ENCODE measurements around the gene FRK.

The FRK gene

DNA sequence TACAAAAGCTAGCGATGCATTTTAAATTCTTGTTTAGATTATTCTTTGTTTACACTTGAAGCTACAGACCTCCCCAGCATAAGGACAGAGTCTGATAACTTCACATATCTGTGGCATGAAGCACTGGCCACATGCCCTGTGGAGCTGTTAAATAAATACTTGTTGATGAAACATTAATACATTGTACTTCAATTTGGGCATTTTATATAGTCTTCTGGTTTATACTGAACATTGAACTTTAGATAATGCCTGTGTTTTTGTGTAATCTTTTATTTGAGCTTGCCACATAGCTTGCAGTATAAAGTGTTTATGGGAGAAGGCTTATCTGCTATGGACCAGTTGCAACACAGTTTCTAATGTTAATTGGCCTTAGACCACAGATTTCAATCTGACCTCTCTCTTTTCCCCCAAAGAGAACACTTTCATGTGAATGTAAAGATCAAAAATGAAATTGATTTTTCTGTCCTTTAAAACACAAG, 48.2 kb downstream of the FRK start:
- Histone ChIP-seq H3K4me1 (ENCODE audit: control insufficient read depth, insufficient read depth, low read length) (no peaks in the 10 kb centered on the region), H3K9ac (ENCODE audit: low read depth, low read length) (no peak overlapping the region)

DNA sequence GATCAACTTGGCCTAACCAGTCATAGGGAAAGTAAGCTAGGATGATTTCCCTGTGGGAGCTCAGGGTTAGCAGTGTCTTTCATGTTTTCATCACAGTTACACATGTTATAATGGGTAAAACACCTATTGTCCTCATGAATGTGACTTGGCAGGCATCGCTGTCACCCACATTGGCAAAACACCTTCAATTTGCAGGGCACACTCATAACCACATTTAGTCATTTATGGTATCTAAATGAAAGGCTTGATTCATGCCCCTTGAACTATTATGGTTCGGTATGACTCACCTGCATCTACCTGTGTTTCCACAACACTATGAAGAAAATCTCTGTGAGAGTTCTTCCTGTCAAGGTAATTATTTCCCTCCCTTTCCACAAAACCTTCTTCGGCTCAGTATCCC, 49.2 kb downstream of the FRK start:
- H3K36me3 ChIP-seq (ENCODE audit: control insufficient read depth, insufficient read depth, low read length) = no peaks in the 10 kb centered on the region
- no peaks in the 10 kb centered on the region for H3K4me1 ChIP-seq (ENCODE audit: control insufficient read depth, insufficient read depth, low read length)
- H3K27me3 ChIP-seq (ENCODE audit: control insufficient read depth, insufficient read depth, low read length) = no peaks in the 10 kb centered on the region
- no peaks in the 10 kb centered on the region for H3K9me3 ChIP-seq (ENCODE audit: control insufficient read depth, insufficient read depth, low read length)
- H3K4me3 ChIP-seq (ENCODE audit: low read depth, low read length) = no peak overlapping the region
- H3K9ac ChIP-seq (ENCODE audit: low read depth, low read length) = no peak overlapping the region

More for the DNA sequence above, 48.2 kb downstream of the FRK start:
- Histone ChIP-seq H3K4me3 (ENCODE audit: low read depth, low read length) (no peak overlapping the region), H3K9me3 (ENCODE audit: control insufficient read depth, insufficient read depth, low read length) (no peaks in the 10 kb centered on the region), H3K27me3 (ENCODE audit: control insufficient read depth, insufficient read depth, low read length) (no peaks in the 10 kb centered on the region), H3K36me3 (ENCODE audit: control insufficient read depth, insufficient read depth, low read length) (no peaks in the 10 kb centered on the region)

DNA sequence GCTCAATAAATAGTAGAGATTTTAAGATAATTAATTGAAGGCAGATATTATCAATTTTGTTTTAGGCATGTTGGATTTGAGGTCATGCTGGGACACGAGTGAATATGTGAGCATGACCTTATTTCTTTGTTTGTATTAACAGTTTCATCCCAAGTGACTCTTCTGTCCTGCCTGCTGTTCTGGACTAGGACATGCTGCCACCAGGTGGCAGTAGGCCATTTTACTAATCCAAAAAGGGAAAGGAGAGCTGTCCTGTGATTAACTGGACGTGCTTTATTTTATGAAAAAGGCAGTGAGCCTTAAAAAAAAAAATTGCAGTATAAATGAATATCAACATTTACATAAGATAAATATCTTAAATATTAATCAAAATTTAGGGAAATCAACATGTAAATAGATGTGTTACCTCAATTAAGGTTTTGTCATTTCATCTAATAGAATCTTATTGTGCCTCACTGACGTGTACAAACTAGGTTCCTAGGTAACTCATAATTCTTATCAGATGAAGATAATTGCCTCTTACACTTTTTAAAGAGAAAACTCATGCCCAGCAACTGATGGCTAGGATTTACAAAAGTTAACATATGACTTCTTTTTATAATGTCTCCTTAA, 49.8 kb downstream of the FRK start:
- H3K36me3 ChIP-seq (ENCODE audit: control insufficient read depth, insufficient read depth, low read length) = no peaks in the 10 kb centered on the region
- H3K9me3 ChIP-seq (ENCODE audit: control insufficient read depth, insufficient read depth, low read length) = no peaks in the 10 kb centered on the region
- H3K27me3 ChIP-seq (ENCODE audit: control insufficient read depth, insufficient read depth, low read length) = no peaks in the 10 kb centered on the region
- no peaks in the 10 kb centered on the region for H3K4me1 ChIP-seq (ENCODE audit: control insufficient read depth, insufficient read depth, low read length)
- no peak overlapping the region for H3K4me3 ChIP-seq (ENCODE audit: low read depth, low read length)
- no peak overlapping the region for H3K9ac ChIP-seq (ENCODE audit: low read depth, low read length)

- no peaks in the 10 kb centered on the region for H3K9me3 ChIP-seq (ENCODE audit: control insufficient read depth, insufficient read depth, low read length)
- no peak overlapping the region for H3K4me3 ChIP-seq (ENCODE audit: low read depth, low read length)
- H3K9ac ChIP-seq (ENCODE audit: low read depth, low read length) = no peak overlapping the region
- H3K27me3 ChIP-seq (ENCODE audit: control insufficient read depth, insufficient read depth, low read length) = no peaks in the 10 kb centered on the region
- H3K36me3 ChIP-seq (ENCODE audit: control insufficient read depth, insufficient read depth, low read length) = no peaks in the 10 kb centered on the region
- no peaks in the 10 kb centered on the region for H3K4me1 ChIP-seq (ENCODE audit: control insufficient read depth, insufficient read depth, low read length)
Measured at GRCh38 chr6:116010386-116010785, 50.3 kb downstream of the FRK start.

GRCh38 chr6:116008470-116009243, 52.0 kb downstream of the FRK start:
- Histone ChIP-seq H3K9me3 (ENCODE audit: control insufficient read depth, insufficient read depth, low read length) (no peaks in the 10 kb centered on the region), H3K9ac (ENCODE audit: low read depth, low read length) (no peak overlapping the region), H3K4me3 (ENCODE audit: low read depth, low read length) (no peak overlapping the region), H3K36me3 (ENCODE audit: control insufficient read depth, insufficient read depth, low read length) (no peaks in the 10 kb centered on the region), H3K27me3 (ENCODE audit: control insufficient read depth, insufficient read depth, low read length) (no peaks in the 10 kb centered on the region), H3K4me1 (ENCODE audit: control insufficient read depth, insufficient read depth, low read length) (no peaks in the 10 kb centered on the region)

DNA sequence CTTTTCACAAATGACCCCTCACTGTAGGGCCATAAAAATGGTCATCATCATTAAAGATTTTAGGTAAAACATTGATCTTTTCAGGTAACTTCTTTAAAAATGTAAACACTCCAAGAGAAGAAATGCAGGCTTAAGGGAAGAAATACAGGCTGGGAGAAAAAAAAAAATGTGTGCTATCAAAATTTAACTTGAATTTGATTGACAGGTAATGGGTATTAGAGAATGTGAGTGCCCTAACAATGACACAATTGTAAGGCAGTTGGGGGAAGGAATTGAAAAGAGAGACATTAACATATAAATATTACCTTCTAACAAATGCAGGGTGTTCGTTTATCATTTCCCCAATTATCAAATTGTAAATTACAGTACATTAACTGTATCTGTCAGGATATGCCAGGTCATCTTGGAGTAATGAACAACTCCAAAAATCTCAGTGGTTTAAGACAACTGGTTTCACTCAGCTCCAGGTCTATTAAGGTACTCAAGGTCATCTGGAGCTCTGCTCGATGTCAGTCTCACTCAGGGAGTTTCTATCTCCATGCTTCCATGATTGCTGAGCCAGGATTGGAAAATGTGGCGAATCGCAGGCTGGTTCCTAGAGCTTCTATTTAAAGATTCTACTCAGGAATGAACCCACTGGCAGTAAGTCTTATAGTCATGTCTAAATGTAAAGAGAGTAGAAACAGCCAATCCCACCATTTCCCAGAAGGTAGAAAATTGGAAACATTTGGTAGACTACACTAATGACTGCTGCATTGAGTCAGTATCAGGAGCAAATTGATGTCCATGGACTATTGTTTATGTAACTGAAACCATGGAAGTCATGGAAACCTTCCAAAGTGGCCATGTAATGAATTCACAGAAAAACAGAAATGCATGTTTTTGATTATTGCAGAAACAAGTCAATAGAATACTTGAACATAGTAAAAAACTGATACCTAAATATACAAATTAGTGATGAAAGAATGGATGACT, 55.6 kb downstream of the FRK start:
- Histone ChIP-seq H3K9ac (ENCODE audit: low read depth, low read length) (no peak overlapping the region), H3K9me3 (ENCODE audit: control insufficient read depth, insufficient read depth, low read length) (no peaks in the 10 kb centered on the region), H3K36me3 (ENCODE audit: control insufficient read depth, insufficient read depth, low read length) (no peaks in the 10 kb centered on the region), H3K4me1 (ENCODE audit: control insufficient read depth, insufficient read depth, low read length) (no peaks in the 10 kb centered on the region), H3K4me3 (ENCODE audit: low read depth, low read length) (no peak overlapping the region), H3K27me3 (ENCODE audit: control insufficient read depth, insufficient read depth, low read length) (no peaks in the 10 kb centered on the region)

DNA sequence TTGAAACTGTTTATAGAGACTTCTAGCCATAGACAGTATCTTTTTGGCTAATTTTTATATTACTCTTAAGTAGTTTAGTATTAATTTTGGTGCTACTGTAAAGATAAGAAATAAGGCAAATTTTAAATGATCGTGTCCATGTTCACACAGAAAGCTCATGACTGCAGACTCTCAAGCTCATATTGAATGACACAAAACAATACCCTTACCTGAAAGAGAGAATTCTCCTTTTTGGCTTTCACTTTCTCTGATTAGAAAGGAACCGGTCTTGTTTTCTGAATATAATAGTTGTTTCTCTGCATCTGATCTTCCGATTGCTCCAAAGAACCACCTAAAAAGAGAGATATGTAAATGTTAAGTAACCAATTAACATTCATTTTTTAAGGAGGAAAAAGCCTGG, 57.0 kb downstream of the FRK start:
- Histone ChIP-seq H3K4me1 (ENCODE audit: control insufficient read depth, insufficient read depth, low read length) (no peaks in the 10 kb centered on the region), H3K9ac (ENCODE audit: low read depth, low read length) (no peak overlapping the region), H3K9me3 (ENCODE audit: control insufficient read depth, insufficient read depth, low read length) (no peaks in the 10 kb centered on the region), H3K27me3 (ENCODE audit: control insufficient read depth, insufficient read depth, low read length) (no peaks in the 10 kb centered on the region), H3K36me3 (ENCODE audit: control insufficient read depth, insufficient read depth, low read length) (no peaks in the 10 kb centered on the region), H3K4me3 (ENCODE audit: low read depth, low read length) (no peak overlapping the region)

GRCh38 chr6:116002756-116003155, 57.9 kb downstream of the FRK start:
- Histone ChIP-seq H3K4me1 (ENCODE audit: control insufficient read depth, insufficient read depth, low read length) (no peaks in the 10 kb centered on the region), H3K9me3 (ENCODE audit: control insufficient read depth, insufficient read depth, low read length) (no peaks in the 10 kb centered on the region), H3K9ac (ENCODE audit: low read depth, low read length) (no peak overlapping the region), H3K4me3 (ENCODE audit: low read depth, low read length) (no peak overlapping the region), H3K36me3 (ENCODE audit: control insufficient read depth, insufficient read depth, low read length) (no peaks in the 10 kb centered on the region), H3K27me3 (ENCODE audit: control insufficient read depth, insufficient read depth, low read length) (no peaks in the 10 kb centered on the region)

DNA sequence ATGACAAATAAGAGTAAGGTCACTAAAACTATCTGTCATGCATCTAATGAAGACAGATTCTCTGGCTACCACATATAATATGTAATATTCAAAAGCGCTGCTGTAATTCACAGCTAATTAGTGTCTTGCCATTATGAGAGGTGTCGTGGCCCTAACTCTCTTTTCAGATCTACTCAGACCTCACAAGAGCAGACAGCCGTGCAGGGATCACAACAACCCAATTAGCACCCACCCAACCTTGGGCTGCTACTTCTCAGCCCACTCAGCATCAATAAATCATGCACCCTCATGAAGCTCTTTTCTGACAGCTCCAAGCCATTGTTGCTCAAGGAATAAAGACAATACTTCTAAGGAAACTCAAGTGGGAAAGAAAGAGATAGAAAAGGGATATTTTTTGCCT, 61.5 kb downstream of the FRK start:
- Histone ChIP-seq H3K9ac (ENCODE audit: low read depth, low read length) (no peak overlapping the region), H3K4me3 (ENCODE audit: low read depth, low read length) (no peak overlapping the region), H3K4me1 (ENCODE audit: control insufficient read depth, insufficient read depth, low read length) (no peaks in the 10 kb centered on the region), H3K9me3 (ENCODE audit: control insufficient read depth, insufficient read depth, low read length) (no peaks in the 10 kb centered on the region), H3K27me3 (ENCODE audit: control insufficient read depth, insufficient read depth, low read length) (no peaks in the 10 kb centered on the region), H3K36me3 (ENCODE audit: control insufficient read depth, insufficient read depth, low read length) (no peaks in the 10 kb centered on the region)

DNA sequence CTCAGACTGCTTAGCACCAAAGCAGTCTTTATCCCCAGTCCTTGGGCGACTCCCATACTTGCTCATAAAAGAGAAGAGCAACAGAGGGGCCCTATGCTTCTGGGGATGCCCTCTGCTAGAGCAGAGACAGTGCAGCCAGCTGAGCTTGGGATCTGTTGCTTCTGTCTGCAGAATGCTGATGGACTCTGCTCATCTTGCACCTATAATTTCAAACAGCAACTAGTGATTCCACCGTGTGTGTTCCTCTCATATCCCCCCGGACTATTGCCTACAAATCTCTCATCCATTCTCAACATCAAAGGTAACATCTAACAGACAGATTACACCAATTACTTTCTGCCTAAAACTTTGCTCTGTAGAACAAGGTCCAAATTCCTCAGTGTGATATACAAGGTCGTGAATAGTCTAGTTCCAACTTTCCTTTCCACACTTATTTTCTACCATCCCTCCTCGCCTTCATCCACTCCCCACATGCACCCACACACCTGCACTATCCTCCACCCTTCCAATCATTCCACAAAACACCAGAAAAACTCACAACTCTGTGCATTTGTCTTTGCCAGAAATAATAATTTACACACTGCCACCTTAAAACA, 62.6 kb downstream of the FRK start:
- Histone ChIP-seq H3K9ac (ENCODE audit: low read depth, low read length) (no peak overlapping the region), H3K36me3 (ENCODE audit: control insufficient read depth, insufficient read depth, low read length) (no peaks in the 10 kb centered on the region), H3K9me3 (ENCODE audit: control insufficient read depth, insufficient read depth, low read length) (no peaks in the 10 kb centered on the region), H3K27me3 (ENCODE audit: control insufficient read depth, insufficient read depth, low read length) (no peaks in the 10 kb centered on the region), H3K4me1 (ENCODE audit: control insufficient read depth, insufficient read depth, low read length) (no peaks in the 10 kb centered on the region), H3K4me3 (ENCODE audit: low read depth, low read length) (no peak overlapping the region)

GRCh38 chr6:115986026-115986425, 74.7 kb downstream of the FRK start:
- no peak overlapping the region for H3K9ac ChIP-seq (ENCODE audit: low read depth, low read length)
- H3K4me3 ChIP-seq (ENCODE audit: low read depth, low read length) = no peak overlapping the region
- H3K9me3 ChIP-seq (ENCODE audit: control insufficient read depth, insufficient read depth, low read length) = no peaks in the 10 kb centered on the region
- no peaks in the 10 kb centered on the region for H3K4me1 ChIP-seq (ENCODE audit: control insufficient read depth, insufficient read depth, low read length)
- H3K27me3 ChIP-seq (ENCODE audit: control insufficient read depth, insufficient read depth, low read length) = no peaks in the 10 kb centered on the region
- H3K36me3 ChIP-seq (ENCODE audit: control insufficient read depth, insufficient read depth, low read length) = no peaks in the 10 kb centered on the region
